HG02970 (cell line): ENCODE data around the gene COL2A1.

ENCODE experiments used
- ATAC-seq: cut with Tn5 transposase; IDR thresholded peaks from one replicate; pipeline ENCODE4 v1.9.1; 2021; ENCODE audit warnings: mild to moderate bottlenecking, moderate library complexity, moderate number of reproducible peaks; ENCODE audit not compliant: unreplicated experiment, low FRiP score

Gene COL2A1

DNA sequence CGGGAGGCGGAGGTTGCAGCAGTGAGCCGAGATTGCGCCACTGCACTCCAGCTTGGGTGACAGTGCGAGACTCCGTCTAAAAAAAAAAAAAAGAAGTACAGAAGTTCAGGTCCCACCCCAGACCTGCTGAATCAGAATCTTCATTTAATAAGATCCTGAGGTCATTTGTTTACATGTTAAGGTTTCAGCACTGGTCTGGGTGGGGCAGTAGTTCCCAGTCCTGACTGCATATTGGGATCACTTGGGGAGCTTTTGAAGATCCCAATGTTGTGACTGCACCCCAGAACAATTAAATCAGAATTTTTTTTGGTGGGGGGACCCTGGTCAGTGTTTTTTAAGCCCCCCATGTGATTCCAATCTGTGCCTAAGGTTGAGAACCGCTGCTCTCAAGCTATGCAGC is 11.7 kb upstream of the COL2A1 start:
- ATAC-seq = no peak

DNA sequence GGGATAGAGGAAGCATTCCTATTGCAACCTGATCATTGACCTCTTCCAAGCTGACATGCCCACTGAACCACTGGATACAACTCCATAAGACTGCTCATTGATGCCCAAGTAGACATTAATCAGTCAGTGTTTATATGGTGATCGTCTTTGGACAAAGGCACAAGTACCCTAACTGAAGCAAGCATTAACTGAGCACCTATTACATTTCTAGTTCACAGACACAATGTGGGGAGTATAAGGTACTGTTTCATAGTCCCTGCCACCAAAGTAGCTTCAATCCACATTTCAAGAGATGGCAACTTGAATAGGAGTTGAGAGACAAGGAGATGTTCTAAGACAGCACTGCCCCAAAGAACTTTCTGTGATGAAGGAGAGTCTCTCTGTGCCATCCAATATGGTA is 10.9 kb upstream of the COL2A1 start:
- no peak for ATAC-seq

DNA sequence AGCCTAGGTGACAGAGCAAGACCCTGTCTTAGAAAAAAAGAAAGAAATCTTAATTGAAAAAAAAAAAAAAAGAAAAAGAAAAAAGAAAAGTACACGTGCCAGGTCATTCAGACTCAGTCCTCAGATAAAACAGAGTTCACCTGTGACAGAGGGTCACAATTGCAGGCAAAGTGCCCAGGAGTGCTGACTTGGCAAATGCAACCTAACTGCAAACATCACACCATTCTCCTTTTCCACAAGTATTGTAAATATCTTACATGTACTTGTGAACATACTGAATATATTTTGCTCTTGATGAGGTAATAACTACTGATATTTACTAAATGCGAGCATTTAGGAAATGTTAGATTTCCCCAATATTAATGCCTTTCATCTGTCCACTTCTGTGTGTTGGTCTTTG is 9.0 kb upstream of the COL2A1 start:
- no peak for ATAC-seq

DNA sequence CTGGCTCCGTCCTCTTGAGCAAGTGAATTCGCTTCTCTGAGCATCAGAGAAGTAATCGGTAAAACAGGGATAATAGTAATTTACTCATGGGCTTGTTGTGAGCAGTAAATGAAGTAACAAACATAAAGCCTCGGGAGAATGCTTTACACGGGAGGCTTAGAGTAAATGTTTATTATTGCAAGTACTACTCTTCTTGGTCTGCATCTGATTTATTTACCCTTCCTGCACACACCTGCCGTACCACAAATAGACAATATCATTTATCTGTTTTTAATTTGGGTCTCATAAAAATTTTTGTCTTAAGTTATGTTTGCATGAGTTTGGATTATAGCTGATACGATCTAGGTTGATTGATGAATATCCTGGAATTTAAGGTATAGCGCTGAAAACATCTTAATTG is 7.8 kb upstream of the COL2A1 start:
- ATAC-seq = no peak

DNA sequence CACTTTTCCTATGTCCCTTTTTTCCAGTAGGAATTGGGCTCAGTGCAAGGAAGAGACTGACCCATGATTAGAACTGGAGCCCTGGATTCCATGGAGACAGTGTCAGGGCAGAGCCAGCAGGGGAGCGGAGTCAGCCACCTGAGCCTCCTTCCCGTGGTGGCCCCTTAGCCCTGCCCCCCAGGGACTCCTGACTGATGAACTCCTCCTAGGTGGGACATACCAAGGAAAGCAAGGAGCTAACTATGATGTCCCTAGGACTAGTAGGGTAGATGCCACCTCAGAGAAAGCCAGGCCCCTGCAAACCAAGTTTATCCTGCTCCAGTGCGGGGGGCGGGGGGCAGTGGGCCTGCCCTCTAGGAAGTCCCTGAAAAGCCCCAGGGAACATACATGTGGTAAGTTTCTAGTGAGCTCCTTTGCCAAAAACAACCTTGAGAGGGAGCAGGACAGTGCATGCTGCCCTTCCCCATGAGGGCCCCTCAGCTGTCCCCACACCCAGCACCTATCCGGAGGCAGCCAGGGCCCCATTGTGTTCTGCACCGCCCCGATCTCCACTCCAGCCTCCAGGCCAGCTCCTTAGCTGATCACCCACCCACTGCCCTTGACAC is 6.2 kb upstream of the COL2A1 start:
- ATAC-seq = no peak

DNA sequence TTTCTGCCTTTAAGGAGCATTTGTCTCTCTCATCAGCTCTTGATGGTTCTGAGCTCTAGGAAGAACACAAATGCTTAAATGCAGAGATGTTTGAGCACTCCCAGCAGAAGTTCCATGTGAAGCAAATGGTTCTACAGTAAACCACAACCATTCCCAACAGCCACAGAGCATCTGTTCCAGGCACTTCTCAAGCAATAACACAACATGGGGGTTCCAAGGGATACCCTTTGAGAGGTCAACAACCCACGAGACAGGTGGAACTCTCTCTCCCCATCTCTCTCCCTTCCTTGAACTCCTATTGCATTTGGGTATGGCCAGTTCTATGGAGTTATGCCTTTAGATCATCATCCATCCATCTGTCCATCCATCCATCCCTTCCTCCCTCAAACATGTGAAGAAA is 5.2 kb upstream of the COL2A1 start:
- no peak for ATAC-seq

DNA sequence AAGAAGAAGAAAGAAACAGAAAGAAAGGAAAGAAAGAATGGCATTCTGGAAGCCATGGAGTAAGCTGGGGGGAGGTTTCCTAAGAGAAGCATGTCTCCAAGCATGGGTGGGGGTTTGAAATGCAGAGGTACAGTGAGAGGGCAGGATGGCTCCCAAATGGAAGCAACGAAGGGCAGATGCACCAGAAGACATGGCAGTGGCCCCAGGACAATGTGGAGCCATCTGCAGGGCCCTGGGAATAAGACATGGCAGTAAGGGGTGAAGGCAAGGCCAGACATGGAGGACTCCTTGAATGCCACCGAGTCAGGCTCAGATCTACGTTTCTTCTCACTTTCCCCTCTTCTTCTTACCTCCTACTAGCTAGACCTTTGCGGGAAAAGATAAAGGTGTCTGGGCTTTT is 4.7 kb upstream of the COL2A1 start:
- ATAC-seq = no peak

DNA sequence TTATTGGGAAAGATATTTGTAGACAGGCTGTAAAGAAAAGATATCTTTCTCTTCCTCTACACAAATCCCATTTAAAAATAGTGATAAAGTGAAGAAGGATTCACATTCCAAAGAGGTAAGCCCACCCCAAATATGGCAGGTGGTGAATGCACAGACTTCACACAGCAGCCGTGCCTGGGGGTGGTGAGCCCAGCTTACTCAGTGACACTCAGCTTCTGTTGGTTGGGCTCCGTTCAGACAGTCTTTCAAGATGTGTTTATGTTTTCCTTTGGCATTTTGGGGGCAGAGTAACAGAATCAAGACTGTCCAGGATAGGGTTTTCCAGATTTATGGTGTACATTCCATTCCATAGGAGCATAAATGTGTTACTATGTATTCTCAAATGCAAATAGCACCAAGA is 4.1 kb upstream of the COL2A1 start:
- ATAC-seq = no peak

DNA sequence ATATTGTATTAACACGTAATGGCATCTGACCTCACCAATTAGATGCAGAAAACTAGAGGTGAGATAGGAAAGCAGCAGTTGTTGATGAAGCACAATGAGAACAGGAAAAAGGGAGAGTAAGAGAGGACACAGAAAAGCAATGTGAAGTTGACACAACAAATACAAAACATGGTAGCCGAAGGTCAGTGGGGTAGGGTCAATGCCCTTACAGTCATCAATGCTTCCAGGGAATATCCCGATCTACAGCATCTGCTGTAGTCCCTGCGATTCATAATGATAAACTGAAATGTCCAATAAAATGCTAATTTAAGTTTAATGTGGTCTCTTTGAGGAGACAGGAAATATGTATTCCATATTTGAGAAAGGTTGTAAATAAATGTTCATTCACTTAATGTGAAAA is 2.9 kb upstream of the COL2A1 start:
- no peak for ATAC-seq

DNA sequence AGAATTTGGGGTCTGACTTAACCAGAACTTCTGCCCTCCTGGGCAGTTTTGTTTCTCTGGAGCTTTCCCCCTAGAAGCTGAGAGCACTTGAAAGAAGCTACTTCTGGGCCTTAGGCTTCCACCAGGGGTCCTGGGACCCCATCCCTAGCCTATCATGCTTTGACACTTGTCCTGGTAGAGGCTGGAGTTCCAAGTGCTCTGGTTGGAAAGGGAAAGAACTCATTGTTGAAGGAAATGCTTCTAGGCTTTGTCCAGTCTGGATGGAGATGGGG is 1.4 kb upstream of the COL2A1 start:
- ATAC-seq = no peak

DNA sequence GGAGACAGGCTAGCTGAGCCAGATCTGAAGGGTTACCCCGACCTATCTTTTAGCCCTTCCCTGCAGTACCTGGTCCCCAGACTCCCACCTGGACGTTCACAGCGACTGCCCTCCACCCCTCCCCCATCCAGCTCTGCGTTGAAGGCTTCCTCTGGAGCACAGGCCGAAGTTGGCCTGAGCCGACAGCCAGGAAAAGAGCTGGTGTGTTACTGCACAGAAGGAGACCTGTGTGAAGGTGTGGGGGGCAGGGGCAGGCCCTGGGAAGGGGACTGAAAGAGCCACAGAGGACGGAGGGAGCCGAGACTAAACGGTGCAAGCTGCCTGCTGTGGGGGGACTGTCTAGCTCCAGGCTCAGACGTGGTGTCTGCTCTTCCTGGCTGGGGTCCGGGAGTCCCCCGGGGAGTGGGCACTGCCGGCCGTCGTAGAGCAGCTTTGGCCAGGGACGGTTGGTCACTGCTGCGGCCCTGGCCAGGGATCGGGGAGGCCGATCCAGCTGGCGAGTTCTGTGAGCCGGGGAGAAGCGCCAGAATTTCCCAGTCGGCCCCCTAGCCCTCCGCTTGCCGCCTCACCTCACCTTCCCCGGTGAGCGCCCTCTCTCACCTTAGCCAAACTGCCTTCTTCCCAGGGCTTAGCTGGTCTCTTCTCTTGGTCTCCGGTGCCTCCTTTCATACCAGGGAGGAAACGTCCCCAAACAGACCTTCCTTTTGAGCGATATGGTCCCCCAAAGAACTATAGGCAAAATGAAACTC is 899 bp upstream of the COL2A1 start:
- ATAC-seq = no peak

DNA sequence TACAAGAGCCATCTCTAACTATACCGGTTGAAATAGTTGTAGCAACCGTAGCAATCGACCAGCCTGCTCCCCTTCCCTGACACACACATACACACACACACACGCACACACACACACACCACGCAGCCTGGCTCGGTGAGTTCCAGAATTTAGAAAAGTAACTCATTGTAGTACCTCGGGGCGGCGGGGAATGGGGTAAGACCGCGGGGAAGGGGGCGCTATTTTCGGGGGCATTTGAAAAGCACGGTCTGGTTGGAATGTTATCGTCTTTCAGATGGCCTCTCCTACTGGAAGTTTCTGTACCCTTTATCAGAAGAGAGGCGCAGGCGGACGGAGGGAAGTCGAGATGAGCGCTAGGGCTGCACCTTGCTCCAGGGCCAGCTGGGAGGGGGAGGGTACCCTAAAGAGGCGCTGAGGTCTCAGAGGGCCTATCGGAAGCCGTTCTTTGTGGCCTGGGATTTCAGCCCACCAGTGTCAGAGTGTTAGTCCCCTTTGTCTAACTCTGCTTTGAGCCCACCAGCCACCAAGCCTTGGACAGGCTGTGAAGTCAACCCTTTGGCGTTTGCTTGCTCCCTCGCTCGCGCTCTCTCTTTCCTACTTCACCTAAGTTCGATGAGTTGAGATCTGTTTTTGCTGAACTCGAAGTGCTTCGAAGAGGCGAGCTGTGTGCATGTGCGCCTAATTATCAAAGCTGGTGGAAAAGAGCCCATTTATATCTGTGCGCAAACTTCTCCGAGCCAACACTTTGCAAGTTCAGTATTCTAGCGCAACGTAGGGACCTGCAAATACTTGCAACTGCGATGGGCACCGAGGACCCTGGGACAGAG is 837 bp downstream of the COL2A1 start:
- ATAC-seq = no peak

DNA sequence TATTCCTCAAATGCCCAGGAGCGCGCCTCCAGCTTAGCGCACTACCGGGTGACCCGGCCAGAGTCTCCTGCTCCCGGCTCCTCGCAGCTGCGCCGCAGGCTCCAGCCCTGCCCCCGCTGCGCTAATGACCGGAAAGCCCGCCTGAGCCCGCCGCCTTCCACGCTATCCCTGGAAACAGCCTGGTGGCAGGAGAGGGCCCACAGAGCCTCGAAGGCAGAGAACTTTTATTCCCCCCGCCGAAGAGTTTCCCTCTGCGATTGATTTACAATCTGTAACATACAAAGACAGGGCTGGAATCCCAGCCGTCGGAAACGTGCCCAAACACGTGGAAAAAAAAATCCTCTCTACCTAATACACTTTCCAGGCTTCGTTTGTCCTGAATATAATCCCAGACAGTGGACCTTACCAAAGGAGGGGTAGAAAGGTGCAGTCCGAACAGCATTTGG is 1.5 kb downstream of the COL2A1 start:
- no peak for ATAC-seq

DNA sequence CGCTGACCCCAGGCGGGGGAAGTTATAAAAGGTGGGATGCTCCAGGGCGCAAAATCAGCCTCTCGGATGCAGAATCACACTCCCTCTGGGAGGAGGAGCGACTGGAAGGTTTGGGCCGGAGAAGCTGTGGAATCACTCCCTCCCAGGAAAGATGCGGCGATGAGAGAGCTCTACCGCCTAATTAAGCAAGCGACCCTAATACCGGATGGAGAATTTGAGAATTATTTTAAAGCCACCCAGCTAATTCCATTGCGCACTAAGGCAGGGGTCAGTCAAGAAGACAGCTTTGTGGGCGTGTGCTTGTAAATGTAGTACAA is 1.9 kb downstream of the COL2A1 start:
- no peak for ATAC-seq

DNA sequence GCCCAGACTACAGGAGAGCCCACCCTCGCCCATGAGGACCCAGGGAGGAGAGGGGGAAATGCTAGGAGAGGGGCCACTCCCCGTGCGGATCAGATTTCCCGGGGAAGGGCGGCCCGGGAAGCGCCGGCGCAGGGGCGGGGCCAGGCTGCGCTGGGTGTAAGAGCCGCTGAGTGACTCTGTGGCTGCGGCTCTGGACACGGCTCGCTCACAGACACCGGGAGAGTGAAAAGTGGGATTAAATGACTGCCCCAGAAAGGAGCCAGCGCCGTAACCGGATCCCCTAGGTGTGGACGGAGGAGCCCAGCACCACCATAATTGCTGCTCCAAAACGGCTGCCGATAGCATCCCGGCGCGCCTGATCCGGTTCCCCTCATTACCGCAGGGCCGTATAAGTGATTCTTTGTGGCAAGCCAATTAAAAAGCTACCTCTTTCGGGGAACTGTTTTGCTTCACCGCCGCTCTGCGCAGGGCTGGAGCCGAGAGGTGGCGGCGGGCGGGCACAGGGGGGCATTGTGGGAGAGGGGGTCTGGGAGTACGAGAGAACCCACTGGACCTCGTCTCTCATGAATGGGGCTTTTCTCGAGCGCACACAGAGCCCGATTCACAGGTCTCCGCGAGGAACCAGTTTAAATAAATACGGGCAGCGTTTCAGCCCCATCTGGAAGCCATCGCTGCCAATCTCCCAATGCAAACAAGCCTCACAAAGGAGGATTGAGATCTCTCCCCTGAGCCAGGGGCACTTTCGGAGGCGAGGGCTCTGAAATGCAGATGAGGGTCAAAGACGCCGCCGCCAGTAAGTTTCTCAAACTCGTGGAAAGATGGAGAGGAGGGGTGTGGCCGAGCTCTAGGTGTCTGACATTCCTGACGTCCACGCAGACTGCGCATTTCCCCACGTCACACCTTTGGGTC is 2.5 kb downstream of the COL2A1 start:
- ATAC-seq = no peak

DNA sequence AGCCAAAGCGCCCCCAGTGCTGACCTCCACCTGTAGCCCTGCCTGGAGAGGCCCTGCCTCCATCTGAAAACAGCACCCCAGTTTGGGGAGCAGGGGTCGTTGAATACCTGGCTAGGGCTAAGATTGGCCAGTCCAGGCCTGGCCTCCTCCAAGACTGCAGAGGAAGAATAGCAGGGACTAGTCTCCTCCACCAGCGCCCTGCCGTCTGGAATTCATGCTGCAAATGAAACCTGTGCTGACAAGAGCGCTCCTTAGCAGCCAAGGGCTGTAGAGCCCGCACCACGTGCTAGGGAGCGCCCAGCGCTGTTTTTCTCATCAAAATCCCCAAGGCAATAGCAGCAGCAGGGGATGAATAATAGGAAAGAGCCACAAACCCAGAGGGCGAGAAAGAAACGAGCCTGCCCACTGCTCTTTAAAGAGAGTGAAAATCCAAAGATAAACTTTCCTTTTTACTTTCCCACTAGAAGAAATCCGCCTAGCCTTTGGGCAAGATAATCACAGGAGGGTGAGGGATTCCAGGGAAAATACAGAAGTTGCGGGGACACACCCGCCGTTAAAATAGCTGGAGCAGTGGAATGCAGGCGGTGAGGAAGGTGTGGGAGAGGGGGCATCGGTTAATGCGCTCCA is 3.3 kb downstream of the COL2A1 start:
- ATAC-seq = no peak

DNA sequence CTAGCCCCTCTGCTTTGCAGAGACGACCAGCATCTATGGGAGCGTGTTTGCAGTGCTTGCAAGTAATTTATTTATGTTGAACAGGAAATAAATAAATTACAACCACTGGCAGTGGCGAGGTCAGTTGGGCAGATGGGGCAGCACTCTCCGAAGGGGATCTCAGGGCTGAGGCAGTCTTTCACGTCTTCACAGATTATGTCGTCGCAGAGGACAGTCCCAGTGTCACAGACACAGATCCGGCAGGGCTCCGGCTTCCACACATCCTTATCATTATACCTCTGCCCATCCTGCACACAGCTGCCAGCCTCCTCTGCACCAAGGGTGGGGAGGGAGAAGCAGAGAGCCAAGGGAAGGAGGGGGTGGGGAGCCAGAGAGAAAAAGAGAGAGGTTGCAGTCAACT is 4.5 kb downstream of the COL2A1 start:
- ATAC-seq = no peak

DNA sequence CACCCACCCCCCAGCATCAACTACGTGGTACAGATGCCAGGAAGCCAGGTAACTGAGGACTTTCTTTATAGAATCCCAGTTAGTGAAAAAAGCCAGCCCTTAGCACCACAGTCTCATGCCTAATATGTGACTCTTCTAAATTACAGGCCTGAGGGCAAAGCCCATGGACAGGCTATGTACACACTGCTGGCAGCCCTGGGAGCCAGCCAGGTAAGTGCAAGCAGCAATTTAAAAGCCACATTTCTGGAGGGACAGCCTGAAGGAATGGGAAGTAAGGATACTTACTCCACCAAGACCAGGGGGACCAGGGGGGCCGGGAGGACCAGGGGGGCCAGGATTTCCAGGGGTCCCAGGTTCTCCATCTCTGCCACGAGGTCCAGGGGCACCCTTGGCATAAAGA is 7.0 kb downstream of the COL2A1 start:
- ATAC-seq = no peak

DNA sequence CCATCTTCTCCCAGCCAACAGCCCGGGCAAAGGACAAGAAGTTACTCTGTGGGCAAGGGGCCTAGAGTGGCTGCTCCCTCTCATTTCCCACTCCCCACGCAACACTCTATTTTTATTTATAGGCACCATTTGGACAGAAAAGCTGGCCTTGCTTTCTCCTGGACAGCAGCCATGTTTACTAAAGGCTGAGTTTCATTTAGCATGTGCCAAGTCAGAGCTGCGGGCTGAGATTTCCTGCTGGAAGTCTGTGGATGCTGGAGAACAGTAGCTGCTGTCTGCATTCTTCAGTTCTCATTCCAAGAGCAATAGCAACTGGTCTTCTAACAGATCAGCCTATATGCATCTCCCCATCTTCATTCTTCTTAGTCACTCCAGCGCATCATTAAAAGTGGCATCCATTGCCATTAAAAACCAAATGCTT is 8.3 kb downstream of the COL2A1 start:
- no peak for ATAC-seq

DNA sequence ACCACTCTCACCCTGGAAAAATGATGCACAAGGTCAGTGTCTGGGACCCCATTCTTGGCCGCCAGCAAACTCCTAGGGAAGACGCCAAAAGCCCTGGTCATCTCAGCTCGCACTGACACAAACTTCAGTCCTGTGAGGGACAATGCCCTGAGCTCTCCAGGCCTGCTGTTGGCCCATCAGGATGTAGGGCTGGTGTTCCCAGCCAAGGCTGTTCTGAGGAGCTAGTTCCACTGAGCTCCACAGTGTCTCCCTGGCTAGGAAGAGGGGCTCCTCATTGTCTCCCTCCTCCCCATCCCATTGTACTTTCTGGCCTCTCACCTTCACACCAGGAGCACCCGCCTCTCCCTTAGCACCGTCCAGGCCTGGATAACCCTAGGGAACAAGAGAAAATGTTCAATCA is 10.8 kb downstream of the COL2A1 start:
- ATAC-seq = no peak

DNA sequence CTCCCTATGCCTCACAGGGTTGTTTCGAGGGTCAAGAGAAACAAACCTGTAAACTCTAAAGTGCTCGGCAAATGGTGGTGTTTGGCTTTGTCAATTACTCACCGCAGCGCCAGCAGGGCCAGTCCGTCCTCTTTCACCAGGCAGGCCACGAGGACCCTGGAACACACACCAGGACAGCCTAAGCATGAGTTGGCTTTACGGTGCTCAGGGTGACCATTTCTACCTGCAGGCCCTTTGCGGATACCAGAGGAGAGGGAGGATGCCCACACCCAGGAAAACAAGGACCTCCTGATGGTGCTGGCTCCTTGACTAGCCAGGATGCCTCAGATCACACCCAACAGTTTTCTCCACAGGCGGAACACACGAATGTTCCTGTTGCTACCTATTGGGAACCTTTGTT is 11.5 kb downstream of the COL2A1 start:
- no peak for ATAC-seq
